Tibial artery (tissue), 4 donors: ENCODE data around the gene DYRK1A.

Experiments used
- DNase-seq, 2 donors: peaks; one replicate each; pipeline ENCODE4 v3.0.0-alpha.2; 2019
- H3K27ac ChIP-seq, 2 donors: fragments of 200-600 bp; sonication (generic) in 1 of 2; 1 replicate in 1 of 2; 2 replicates in 1 of 2; pipeline ENCODE4 v1.5.1; 2018 to 2019; ENCODE audit warnings: mild to moderate bottlenecking in 1 of 2
- H3K27me3 ChIP-seq, 2 donors: fragments of 200-600 bp; sonication (generic) in 1 of 2; one replicate each; pipeline versions ENCODE4 v1.5.1 to v1.6.0; 2016 to 2019
- H3K36me3 ChIP-seq, 3 donors: fragments of 200-600 bp; sonication (generic) in 2 of 3; one replicate each; pipeline ENCODE4 v1.5.1; 2016 to 2019; ENCODE audit warnings: mild to moderate bottlenecking in 2 of 3
- H3K4me1 ChIP-seq, 4 donors: fragments of 200-600 bp; sonication (generic) in 2 of 4; 1 replicate in 3 of 4; 2 replicates in 1 of 4; pipeline ENCODE4 v1.5.1; 2016 to 2019
- H3K4me3 ChIP-seq, 2 donors: fragments of 200-600 bp; sonication (generic) in 1 of 2; 1 replicate in 1 of 2; 2 replicates in 1 of 2; pipeline ENCODE4 v1.5.1; 2018 to 2019; ENCODE audit warnings: mild to moderate bottlenecking in 2 of 2
- H3K9me3 ChIP-seq, 3 donors: fragments of 200-600 bp; sonication (generic) in 1 of 3; one replicate each; pipeline ENCODE4 v1.5.1; 2016 to 2019
- intact Hi-C: fragments of 100-400 bp; cut with DNase I; formaldehyde crosslinking; loops from one replicate; pipeline ENCODE4 v1.15.0; 2023; ENCODE audit warnings: low total_unique reads
- TF ChIP-seq, protein P1 (sequence below), 2 experiments: fragments of 200-600 bp in 1 of 2; fragments of 450-650 bp in 1 of 2; IDR thresholded peaks; one replicate each; pipeline ENCODE4 v1.5.1; 2017 to 2019; ENCODE audit warnings: antibody characterized with exemption in 2 of 2, mild to moderate bottlenecking in 1 of 2, moderate library complexity in 1 of 2

The DYRK1A gene

GRCh38 chr21:37335053-37335452, 31.5 kb upstream of the DYRK1A start:
- no peak overlapping the region for H3K4me3 ChIP-seq
- TF ChIP-seq, protein P1, sequence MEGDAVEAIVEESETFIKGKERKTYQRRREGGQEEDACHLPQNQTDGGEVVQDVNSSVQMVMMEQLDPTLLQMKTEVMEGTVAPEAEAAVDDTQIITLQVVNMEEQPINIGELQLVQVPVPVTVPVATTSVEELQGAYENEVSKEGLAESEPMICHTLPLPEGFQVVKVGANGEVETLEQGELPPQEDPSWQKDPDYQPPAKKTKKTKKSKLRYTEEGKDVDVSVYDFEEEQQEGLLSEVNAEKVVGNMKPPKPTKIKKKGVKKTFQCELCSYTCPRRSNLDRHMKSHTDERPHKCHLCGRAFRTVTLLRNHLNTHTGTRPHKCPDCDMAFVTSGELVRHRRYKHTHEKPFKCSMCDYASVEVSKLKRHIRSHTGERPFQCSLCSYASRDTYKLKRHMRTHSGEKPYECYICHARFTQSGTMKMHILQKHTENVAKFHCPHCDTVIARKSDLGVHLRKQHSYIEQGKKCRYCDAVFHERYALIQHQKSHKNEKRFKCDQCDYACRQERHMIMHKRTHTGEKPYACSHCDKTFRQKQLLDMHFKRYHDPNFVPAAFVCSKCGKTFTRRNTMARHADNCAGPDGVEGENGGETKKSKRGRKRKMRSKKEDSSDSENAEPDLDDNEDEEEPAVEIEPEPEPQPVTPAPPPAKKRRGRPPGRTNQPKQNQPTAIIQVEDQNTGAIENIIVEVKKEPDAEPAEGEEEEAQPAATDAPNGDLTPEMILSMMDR (IDR thresholded peaks at IDR 0.05) = no peak
- H3K27ac ChIP-seq = no peak overlapping the region
- intact Hi-C loops = loop anchor here (10.0 kb wide), 1 partner anchor 70 kb away; the partner anchor contains the start of gene VPS26C
- H3K36me3 ChIP-seq = no peaks in the 10 kb centered on the region
- DNase-seq = no peak
- no peaks in the 10 kb centered on the region for H3K9me3 ChIP-seq
- peaks cover 0 to 22% (median 11%) of the 10 kb centered on the region in 4 donors for H3K4me1 ChIP-seq
- H3K27me3 ChIP-seq = no peaks in the 10 kb centered on the region

DNA sequence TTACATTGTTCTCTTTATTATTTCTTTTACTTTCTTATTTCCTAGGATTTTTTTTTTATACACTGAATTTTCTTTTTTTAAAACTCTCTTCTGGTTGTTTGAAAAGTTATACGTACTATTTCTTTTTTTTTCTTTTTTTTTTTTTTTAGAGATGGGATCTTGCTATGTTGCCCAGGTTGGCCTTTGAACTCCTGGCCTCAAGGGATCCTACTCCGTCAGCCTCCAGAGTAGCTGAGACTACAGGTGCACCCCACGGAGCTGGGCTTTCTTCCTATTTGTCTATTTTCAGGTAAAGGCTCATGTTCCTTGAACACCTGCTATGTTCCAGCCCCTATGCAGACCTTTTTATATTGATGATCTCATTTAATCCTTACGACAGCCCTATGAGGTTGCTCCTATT, 29.4 kb upstream of the DYRK1A start:
- Histone ChIP-seq H3K9me3 (no peaks in the 10 kb centered on the region), H3K27ac (peak overlapping the region; percentile 77 to 82), H3K4me3 (no peak overlapping the region), H3K4me1 (peaks cover 0 to 22% (median 11%) of the 10 kb centered on the region in 4 donors), H3K27me3 (no peaks in the 10 kb centered on the region), H3K36me3 (no peaks in the 10 kb centered on the region)
- TF ChIP-seq, protein P1 (IDR thresholded peaks at IDR 0.05) = no peak
- DNase-seq = no peak
- intact Hi-C loops = loop anchor here (10.0 kb wide), 1 partner anchor 72 kb away; the partner anchor contains the start of gene VPS26C

DNA sequence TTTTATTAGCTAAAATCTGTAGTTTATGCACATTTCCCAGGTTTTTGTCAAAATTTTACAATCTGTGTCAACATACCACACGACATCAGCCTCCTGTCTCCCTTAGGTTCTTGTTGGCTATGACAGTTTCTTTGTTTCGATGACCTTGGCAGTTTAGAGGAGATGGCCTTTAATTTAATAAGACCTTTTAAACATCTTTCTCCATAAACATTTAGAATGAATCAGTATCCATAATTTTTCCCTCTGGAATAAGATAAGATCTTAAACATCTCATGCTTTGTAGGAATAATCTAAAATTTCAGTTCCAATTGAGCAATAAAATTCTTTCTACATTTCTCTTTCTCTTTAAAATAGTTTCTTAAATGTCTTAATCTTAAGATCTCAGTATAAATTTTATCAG, 28.7 kb upstream of the DYRK1A start:
- no peak for DNase-seq
- intact Hi-C loops = loop anchor here (2.0 to 10.0 kb wide), 2 partner anchors 29 to 73 kb away; partner anchors contain the start of genes DYRK1A and VPS26C
- H3K36me3 ChIP-seq = no peaks in the 10 kb centered on the region
- no peaks in the 10 kb centered on the region for H3K27me3 ChIP-seq
- TF ChIP-seq, protein P1 (IDR thresholded peaks at IDR 0.05) = no peak
- peak overlapping the region; percentile 77 to 82 for H3K27ac ChIP-seq
- H3K4me3 ChIP-seq = no peak overlapping the region
- peaks cover 0 to 22% (median 11%) of the 10 kb centered on the region in 4 donors for H3K4me1 ChIP-seq
- no peaks in the 10 kb centered on the region for H3K9me3 ChIP-seq

GRCh38 chr21:37338671-37339551, 27.7 kb upstream of the DYRK1A start:
- Histone ChIP-seq H3K36me3 (no peaks in the 10 kb centered on the region), H3K4me3 (peak overlapping the region; percentile 21 to 31), H3K4me1 (peaks cover 0 to 22% (median 11%) of the 10 kb centered on the region in 4 donors), H3K27me3 (no peaks in the 10 kb centered on the region), H3K9me3 (no peaks in the 10 kb centered on the region), H3K27ac (peak overlapping the region; percentile 77 to 82)
- DNase-seq = peak in 1 of 2 donors; percentile 69
- TF ChIP-seq, protein P1 (IDR thresholded peaks at IDR 0.05) = no peak
- intact Hi-C loops = loop anchor here (2.0 to 10.0 kb wide), 2 partner anchors 28 to 74 kb away; partner anchors contain the start of genes DYRK1A and VPS26C

GRCh38 chr21:37339552-37339939, 27.0 kb upstream of the DYRK1A start:
- intact Hi-C loops = loop anchor here (2.0 to 10.0 kb wide), 2 partner anchors 27 to 75 kb away; partner anchors contain the start of genes DYRK1A and VPS26C
- H3K27ac ChIP-seq = peak overlapping the region; percentile 77 to 82
- TF ChIP-seq, protein P1 (IDR thresholded peaks at IDR 0.05) = no peak

More at GRCh38 chr21:37339552-37339939, 27.0 kb upstream of the DYRK1A start:
- Histone ChIP-seq H3K27me3 (no peaks in the 10 kb centered on the region), H3K4me3 (peak overlapping the region in 1 of 2 donors; percentile 31), H3K9me3 (no peaks in the 10 kb centered on the region), H3K4me1 (peaks cover 0 to 22% (median 11%) of the 10 kb centered on the region in 4 donors), H3K36me3 (no peaks in the 10 kb centered on the region)
- no peak for DNase-seq
